GM12878 (cell line): ENCODE measurements around the gene ALAD. TPM values are rescaled to one million over a fixed set of nuclear protein-coding genes. Genes with fewer than 3 reads are reported as not detected.

Source experiments
- ATAC-seq: fragments of 200-7000 bp; cut with Tn5 transposase; 3 replicates; pipeline ENCODE4 v1.9.1; 2020; ENCODE audit warnings: mild to moderate bottlenecking, moderate library complexity
- BruUV-seq: library from RNA; stranded (reverse); fragments of 400-500 nt; replicated peaks from 2 replicates; lab custom pipeline; 2021; lab: Mats Ljungman, UMichigan
- CTCF ChIA-PET: fragments of 300-600 bp; sonication (Branson Sonifier 250); formaldehyde crosslinking; extraction: SDS; loops from one replicate; lab custom pipeline; 2021; ENCODE audit warnings: inconsistent platforms; lab: Yijun Ruan, JAX
- POLR2A ChIA-PET: fragments of 350-600 bp; formaldehyde crosslinking; extraction: SDS; loops from one replicate; lab custom pipeline; 2021; ENCODE audit warnings: inconsistent platforms; lab: Charles Lee
- RAD21 ChIA-PET: fragments of 300-600 bp; sonication (Branson Sonifier 250); formaldehyde crosslinking; loops from one replicate; lab custom pipeline; 2023; ENCODE audit warnings: antibody characterized with exemption; ENCODE audit not compliant: unreplicated experiment; lab: Charles Lee
- SMC1A ChIA-PET: fragments of 300-600 bp; sonication (Branson Sonifier 250); formaldehyde crosslinking; loops from one replicate; lab custom pipeline; 2023; ENCODE audit not compliant: unreplicated experiment, uncharacterized antibody; lab: Charles Lee
- DNase-seq: peaks from one replicate; pipeline ENCODE4 v3.0.0-alpha.2; 2011; ENCODE audit warnings: low read depth, low spot score
- FAIRE-seq: peaks from 3 replicates; lab custom pipeline; 2011; peaks lifted over from hg19 to GRCh38; lab: Jason Lieb, UNC
- H2AFZ ChIP-seq: 2 replicates; pipeline ENCODE4 v1.6.0; 2011; ENCODE audit warnings: low read depth, low read length, control low read depth; ENCODE audit not compliant: control insufficient read depth
- H3K27ac ChIP-seq: 2 replicates; pipeline ENCODE4 v1.5.1; 2011; ENCODE audit warnings: control low read depth; ENCODE audit not compliant: control insufficient read depth, insufficient read depth
- H3K27me3 ChIP-seq, 2 experiments: replicated peaks in 1 of 2; 2 replicates each; pipeline versions ENCODE4 v1.6.0 to v1.6.1; 2011; ENCODE audit warnings: low read length in 1 of 2; ENCODE audit not compliant: control insufficient read depth in 2 of 2, insufficient read depth in 2 of 2
- H3K36me3 ChIP-seq, 2 experiments: 2 replicates each; pipeline ENCODE4 v1.5.1; 2011; ENCODE audit warnings: low read length in 1 of 2; ENCODE audit not compliant: control insufficient read depth in 2 of 2, insufficient read depth in 2 of 2
- H3K4me1 ChIP-seq: 2 replicates; pipeline ENCODE4 v1.6.1; 2011; ENCODE audit warnings: mild to moderate bottlenecking, low read length, moderate library complexity, mixed read lengths; ENCODE audit not compliant: control insufficient read depth, insufficient read depth
- H3K4me2 ChIP-seq: 2 replicates; pipeline ENCODE4 v1.6.0; 2011; ENCODE audit warnings: control low read depth; ENCODE audit not compliant: control insufficient read depth, insufficient read depth
- H3K4me3 ChIP-seq: fragments of 200-600 bp; sonication (generic); 2 replicates; pipeline ENCODE4 v1.5.1; 2016
- H3K79me2 ChIP-seq: 2 replicates; pipeline ENCODE4 v1.6.0; 2011; ENCODE audit warnings: low read length; ENCODE audit not compliant: control insufficient read depth, insufficient read depth
- H3K9ac ChIP-seq: 2 replicates; pipeline ENCODE4 v1.8.0; 2011; ENCODE audit warnings: low read length, control low read depth, mixed read lengths; ENCODE audit not compliant: control insufficient read depth, insufficient read depth
- H3K9me3 ChIP-seq: replicated peaks from 3 replicates; pipeline ENCODE4 v1.5.1; 2011; ENCODE audit warnings: mild to moderate bottlenecking, low read length; ENCODE audit not compliant: control insufficient read depth, insufficient read depth
- H4K20me1 ChIP-seq: 2 replicates; pipeline ENCODE4 v1.6.0; 2011; ENCODE audit not compliant: control insufficient read depth, insufficient read depth
- BACH1 ChIP-seq: fragments of 450-650 bp; IDR thresholded peaks from 2 replicates; pipeline ENCODE4 v1.6.1; 2017; ENCODE audit warnings: mild to moderate bottlenecking, borderline replicate concordance
- BMI1 ChIP-seq: fragments of 450-650 bp; IDR thresholded peaks from 2 replicates; pipeline ENCODE4 v1.6.1; 2016; ENCODE audit warnings: mild to moderate bottlenecking, moderate library complexity, borderline replicate concordance
- CREM ChIP-seq: IDR thresholded peaks from 2 replicates; pipeline ENCODE4 v1.6.1; 2014; ENCODE audit warnings: antibody characterized with exemption, low read depth
- EGR1 ChIP-seq, 2 experiments: IDR thresholded peaks; 1 replicate in 1 of 2; 2 replicates in 1 of 2; pipeline ENCODE4 v1.6.1; 2011 to 2012; ENCODE audit warnings: low read depth in 2 of 2, low read length in 2 of 2, borderline replicate concordance in 1 of 2, mild to moderate bottlenecking in 1 of 2, moderate library complexity in 1 of 2
- FOXK2 ChIP-seq: fragments of 450-650 bp; IDR thresholded peaks from 2 replicates; pipeline ENCODE4 v1.6.1; 2017; ENCODE audit warnings: mild to moderate bottlenecking, moderate library complexity
- IRF4 ChIP-seq: IDR thresholded peaks from 2 replicates; pipeline ENCODE4 v1.6.1; 2011; ENCODE audit warnings: low read depth, low read length
- KAT2A ChIP-seq: conservative IDR thresholded peaks from 2 replicates; pipeline ENCODE4 v1.6.1; 2011; ENCODE audit warnings: low read depth, low read length; ENCODE audit not compliant: control insufficient read depth
- NFIC ChIP-seq: IDR thresholded peaks from 2 replicates; pipeline ENCODE4 v1.6.1; 2012; ENCODE audit warnings: low read depth, mild to moderate bottlenecking, inconsistent platforms, low read length, moderate library complexity
- PRDM15 ChIP-seq: fragments of 450-650 bp; formaldehyde crosslinking; IDR thresholded peaks from 2 replicates; pipeline ENCODE4 v1.4.0; 2020; ENCODE audit warnings: mild to moderate bottlenecking, moderate library complexity
- TAF1 ChIP-seq: IDR thresholded peaks from 2 replicates; pipeline ENCODE4 v1.6.1; 2011; ENCODE audit warnings: mild to moderate bottlenecking, low read depth, low read length, borderline replicate concordance
- YY1 ChIP-seq: IDR thresholded peaks from 2 replicates; pipeline ENCODE4 v1.6.1; 2011; ENCODE audit warnings: low read depth, mild to moderate bottlenecking, low read length
- WGBS: methylation state at CpG from one replicate; pipeline ENCODE4 v1.1.6; 2016; ENCODE audit warnings: low lambda C conversion rate; ENCODE audit not compliant: insufficient replicate concordance, insufficient coverage; ENCODE audit errors: missing lambda C conversion rate; 5-methylcytosine and 5-hydroxymethylcytosine counted together
- in situ Hi-C: fragments of 300-500 bp; cut with MboI; formaldehyde crosslinking; loops from 9 replicates; pipeline ENCODE4 v1.14.3; 2018; ENCODE audit warnings: mixed read lengths
- intact Hi-C: fragments of 100-400 bp; cut with micrococcal nuclease; formaldehyde crosslinking; loops from one replicate; pipeline ENCODE4 v1.14.2; 2022; ENCODE audit not compliant: unreplicated experiment
- polyA plus RNA-seq, 11 experiments: library from polyadenylated mRNA; depleted of rRNA in 4 of 11; unstranded in 6 of 11; stranded (reverse) in 5 of 11; fragments of >200 nt; fragmentation: Nextera tagmentation in 4 of 11; fragmentation: Illumina TruSeq in 1 of 11; extraction: Ambion mirVana in 4 of 11; extraction: Trizol in 1 of 11; gene quantifications; 1 replicate in 1 of 11; 2 replicates in 10 of 11; pipeline versions ENCODE4 v1.2.1 to v1.2.3, GENCODE V29; 2011 to 2016; ENCODE audit warnings: inconsistent platforms in 2 of 11, missing spikeins in 2 of 11, low read depth in 1 of 11
- total RNA-seq, 4 experiments: library from RNA; depleted of rRNA in 3 of 4; stranded (reverse); fragments of >200 nt in 3 of 4; fragmentation: Illumina TruSeq in 1 of 4; extraction: Trizol in 1 of 4; gene quantifications; 2 replicates each; pipeline versions ENCODE4 v1.2.1 to v1.2.3, GENCODE V29; 2013 to 2021
- TF ChIP-seq, protein P1 (sequence below): fragments of 450-650 bp; IDR thresholded peaks from 2 replicates; pipeline ENCODE4 v1.6.1; 2016; ENCODE audit warnings: mild to moderate bottlenecking
- TF ChIP-seq, protein P2 (sequence below): fragments of 450-650 bp; IDR thresholded peaks from 2 replicates; pipeline ENCODE4 v1.6.1; 2016; ENCODE audit warnings: mild to moderate bottlenecking, moderate library complexity, borderline replicate concordance

Gene ALAD
- total and polyA plus RNA-seq, 10 of the 15 experiments (the other 5 are each of a cell fraction or from before 2014, with no cell fraction given): 2.4 to 21.6 (median 12.9) TPM

DNA sequence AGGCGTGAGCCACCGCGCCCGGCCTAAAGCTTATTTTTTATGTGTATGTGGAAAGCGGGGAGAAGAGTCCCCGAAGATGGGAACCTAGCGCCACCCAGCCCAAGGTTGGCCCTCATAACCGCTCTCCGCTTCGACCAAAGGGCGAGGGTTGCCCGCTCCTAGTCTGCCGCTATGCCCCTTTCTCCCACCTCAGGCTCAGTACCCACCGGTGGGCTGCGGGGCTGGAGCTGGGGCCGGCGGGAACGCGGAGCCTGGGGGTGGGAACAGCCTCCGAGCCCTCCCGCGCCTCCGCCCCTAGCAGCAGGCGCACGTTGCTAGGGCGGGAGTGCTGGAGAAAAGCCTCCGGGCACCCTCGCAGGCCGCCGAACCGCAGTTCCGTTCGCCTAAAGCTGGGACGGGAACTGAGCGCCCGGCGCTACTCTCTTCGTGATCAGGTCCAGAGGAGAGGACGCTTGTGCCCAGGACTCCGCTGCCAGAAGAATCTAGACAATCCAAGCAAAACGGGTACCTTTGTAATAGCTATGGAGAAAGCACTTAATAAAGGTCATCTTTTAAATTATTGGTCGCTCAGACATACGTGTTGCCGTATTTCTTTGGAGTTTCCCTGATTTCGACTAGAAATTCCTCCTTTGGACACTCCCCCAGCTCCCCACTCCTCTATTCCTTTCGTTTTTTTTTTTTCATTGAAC, 60.9 kb downstream of the ALAD start, which contains the start of gene WDR31:
Gene WDR31, minus strand, starts transcription at position 265 of the 689 bp plus-strand sequence. CDS start 8,253 bp downstream, outside the sequence.
- in situ Hi-C loops: no loop called here
- ATAC-seq (peak; percentile 99), DNase-seq (peak; percentile 56), FAIRE-seq (peak; percentile 47)
- H3K27ac ChIP-seq: no peak within 1 kb of the TSS; the same call in 1 of the 2 replicates
- no peaks in the 10 kb centered on the region for H4K20me1 ChIP-seq
- BruUV-seq: no TSS peak
- H3K4me3 ChIP-seq: peak within 1 kb of the TSS; percentile 92
- no peaks in the 10 kb centered on the region for H3K36me3 ChIP-seq
- H3K9ac ChIP-seq: peak within 1 kb of the TSS; percentile 57
- intact Hi-C loops: loop anchor here (2.0 to 5.0 kb wide), 2 partner anchors 61 to 63 kb away; partner anchors contain the start of genes ALAD, CDC26 and PRPF4
- peak within 1 kb of the TSS; percentile 96 for H3K4me2 ChIP-seq
- ChIA-PET POLR2A (interaction anchor here (0.6 to 2.5 kb wide), 3 partner anchors 38 to 65 kb away, joined by 3 to 7 read pairs (median 4); partner anchors contain the start of genes ALAD, CDC26 and PRPF4), CTCF (interaction anchor here (0.6 to 3.5 kb wide), 17 partner anchors 8 to 1056 kb away, joined by 3 to 26 read pairs (median 4); partner anchors contain the start of genes ALAD and CDC26), RAD21 (interaction anchor here (0.6 to 1.7 kb wide), 7 partner anchors 10 to 318 kb away, joined by 3 to 7 read pairs (median 3); partner anchors contain the start of gene CDC26), SMC1A (interaction anchor here (0.7 to 1.8 kb wide), 7 partner anchors 10 to 314 kb away, joined by 3 to 6 read pairs (median 3); partner anchors contain the start of genes C9orf43, CDC26 and POLE3)
- no peaks in the 10 kb centered on the region for H3K4me1 ChIP-seq
- 1% methylated on average over 46 of the region's 46 CpGs for WGBS
- no peaks in the 10 kb centered on the region for H3K9me3 ChIP-seq
- no peaks in the 10 kb centered on the region for H3K27me3 ChIP-seq
- peak within 1 kb of the TSS; percentile 98 for H2AFZ ChIP-seq
- no peaks in the 10 kb centered on the region for H3K79me2 ChIP-seq
- TF ChIP-seq TAF1: peak; percentile 77
- TF ChIP-seq CREM: peak; percentile 64; the same call in 1 of the 2 replicates
- TF ChIP-seq KAT2A: no peak
- TF ChIP-seq BMI1: peak; percentile 91
- TF ChIP-seq, protein P1, sequence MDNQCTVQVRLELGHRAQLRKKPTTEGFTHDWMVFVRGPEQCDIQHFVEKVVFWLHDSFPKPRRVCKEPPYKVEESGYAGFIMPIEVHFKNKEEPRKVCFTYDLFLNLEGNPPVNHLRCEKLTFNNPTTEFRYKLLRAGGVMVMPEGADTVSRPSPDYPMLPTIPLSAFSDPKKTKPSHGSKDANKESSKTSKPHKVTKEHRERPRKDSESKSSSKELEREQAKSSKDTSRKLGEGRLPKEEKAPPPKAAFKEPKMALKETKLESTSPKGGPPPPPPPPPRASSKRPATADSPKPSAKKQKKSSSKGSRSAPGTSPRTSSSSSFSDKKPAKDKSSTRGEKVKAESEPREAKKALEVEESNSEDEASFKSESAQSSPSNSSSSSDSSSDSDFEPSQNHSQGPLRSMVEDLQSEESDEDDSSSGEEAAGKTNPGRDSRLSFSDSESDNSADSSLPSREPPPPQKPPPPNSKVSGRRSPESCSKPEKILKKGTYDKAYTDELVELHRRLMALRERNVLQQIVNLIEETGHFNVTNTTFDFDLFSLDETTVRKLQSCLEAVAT: peak; percentile 63; the same call in 1 of the 2 replicates
- peak; percentile 90 for TF ChIP-seq YY1
- peak; percentile 40; the same call in 1 of the 2 replicates for TF ChIP-seq IRF4
- 0 out of 2 replicates have a peak, but pooled peaks have one; percentile 15 for TF ChIP-seq BACH1
- TF ChIP-seq PRDM15 (CRISPR knock-in tag): no peak
- TF ChIP-seq, protein P2, sequence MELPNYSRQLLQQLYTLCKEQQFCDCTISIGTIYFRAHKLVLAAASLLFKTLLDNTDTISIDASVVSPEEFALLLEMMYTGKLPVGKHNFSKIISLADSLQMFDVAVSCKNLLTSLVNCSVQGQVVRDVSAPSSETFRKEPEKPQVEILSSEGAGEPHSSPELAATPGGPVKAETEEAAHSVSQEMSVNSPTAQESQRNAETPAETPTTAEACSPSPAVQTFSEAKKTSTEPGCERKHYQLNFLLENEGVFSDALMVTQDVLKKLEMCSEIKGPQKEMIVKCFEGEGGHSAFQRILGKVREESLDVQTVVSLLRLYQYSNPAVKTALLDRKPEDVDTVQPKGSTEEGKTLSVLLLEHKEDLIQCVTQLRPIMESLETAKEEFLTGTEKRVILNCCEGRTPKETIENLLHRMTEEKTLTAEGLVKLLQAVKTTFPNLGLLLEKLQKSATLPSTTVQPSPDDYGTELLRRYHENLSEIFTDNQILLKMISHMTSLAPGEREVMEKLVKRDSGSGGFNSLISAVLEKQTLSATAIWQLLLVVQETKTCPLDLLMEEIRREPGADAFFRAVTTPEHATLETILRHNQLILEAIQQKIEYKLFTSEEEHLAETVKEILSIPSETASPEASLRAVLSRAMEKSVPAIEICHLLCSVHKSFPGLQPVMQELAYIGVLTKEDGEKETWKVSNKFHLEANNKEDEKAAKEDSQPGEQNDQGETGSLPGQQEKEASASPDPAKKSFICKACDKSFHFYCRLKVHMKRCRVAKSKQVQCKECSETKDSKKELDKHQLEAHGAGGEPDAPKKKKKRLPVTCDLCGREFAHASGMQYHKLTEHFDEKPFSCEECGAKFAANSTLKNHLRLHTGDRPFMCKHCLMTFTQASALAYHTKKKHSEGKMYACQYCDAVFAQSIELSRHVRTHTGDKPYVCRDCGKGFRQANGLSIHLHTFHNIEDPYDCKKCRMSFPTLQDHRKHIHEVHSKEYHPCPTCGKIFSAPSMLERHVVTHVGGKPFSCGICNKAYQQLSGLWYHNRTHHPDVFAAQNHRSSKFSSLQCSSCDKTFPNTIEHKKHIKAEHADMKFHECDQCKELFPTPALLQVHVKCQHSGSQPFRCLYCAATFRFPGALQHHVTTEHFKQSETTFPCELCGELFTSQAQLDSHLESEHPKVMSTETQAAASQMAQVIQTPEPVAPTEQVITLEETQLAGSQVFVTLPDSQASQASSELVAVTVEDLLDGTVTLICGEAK: peak; percentile 94
- no peak for TF ChIP-seq NFIC
- TF ChIP-seq FOXK2: no peak
- peak; percentile 16 to 59; a peak in 2 of 3 replicates for TF ChIP-seq EGR1 (IDR thresholded peaks at IDR 0.05; ENCODE audit: borderline replicate concordance in 1 of 2, low read depth in 2 of 2, low read length in 2 of 2)
